A549 treated with AZD9567 at 1 μM for 4 hours (cell line): ENCODE measurements around the gene SMIM27. TPM values are rescaled to one million over a fixed set of nuclear protein-coding genes. Genes with fewer than 3 reads are reported as not detected.

ENCODE experiments used
- total RNA-seq: library from RNA; stranded (reverse); fragments of 200-300 nt; extraction: Qiagen RNA extraction; gene quantifications from 5 replicates; pipeline ENCODE4 v1.2.3, GENCODE V29; 2022; ENCODE audit not compliant: insufficient read depth

The SMIM27 gene
- total RNA-seq, result 2.1 to 15.7 TPM (median 14.0 TPM) in 5 replicates

GRCh38 chr9:32552172-32552872 is at the start of gene SMIM27, which contains the start of gene TOPORS:
TSS of gene SMIM27 (plus strand) at chr9:32552327. CDS start at chr9:32552435, 108 bp downstream.
TSS of gene TOPORS (minus strand) at chr9:32552586. CDS start at chr9:32552436, 150 bp downstream.

GRCh38 chr9:32526041-32526706 is 26.0 kb upstream of the SMIM27 start, which contains the start of gene RIGI:
TSS of gene RIGI (minus strand) at chr9:32526196. CDS start at chr9:32526166, 30 bp downstream.

GRCh38 chr9:32572900-32573523 is 20.9 kb downstream of the SMIM27 start, which contains the start of gene NDUFB6:
TSS of gene NDUFB6 (minus strand) at chr9:32573159. CDS start at chr9:32573060, 99 bp downstream.

Other genes starting within 250 kb of the SMIM27 start
- gene ACO1, start 167.7 kb upstream of the SMIM27 start, total RNA-seq, result 27.6 to 38.3 TPM (median 27.9 TPM) in 5 replicates
- 2.0 to 3.1 TPM (median 2.4 TPM) in 5 replicates for gene RIGI, start 26.1 kb upstream of the SMIM27 start, total RNA-seq
- gene TOPORS, start 259 bp downstream of the SMIM27 start, total RNA-seq, result 11.9 to 17.4 TPM (median 13.0 TPM) in 5 replicates
- gene NDUFB6, start 20.8 kb downstream of the SMIM27 start, total RNA-seq, result 69.1 to 111 TPM (median 111 TPM) in 5 replicates
- gene TAF1L, start 83.3 kb downstream of the SMIM27 start, total RNA-seq, result 0.01 TPM in 1 of 5 replicates, not detected in the others
- gene TMEM215, start 231.2 kb downstream of the SMIM27 start, total RNA-seq, result not detected in 5 replicates